ENCODE measurements around the gene CAPN9. TPM values are rescaled to one million over a fixed set of nuclear protein-coding genes. Genes with fewer than 3 reads are reported as not detected.

Gene CAPN9
- total and polyA plus RNA-seq, 2 donors (not counting 3 experiments of a cell fraction or from before 2014, with no cell fraction given) = not detected

GRCh38 chr1:230824919-230825721, 77.9 kb downstream of the CAPN9 start:
- FAIRE-seq = no peak
- Histone ChIP-seq H3K36me3 (ENCODE audit: control insufficient read depth in 2 of 2, extremely low read depth in 1 of 2, insufficient read depth in 2 of 2, low read length in 2 of 2) (no peaks in the 10 kb centered on the region), H3K4me1 (ENCODE audit: control insufficient read depth, extremely low read depth, insufficient read depth, low read length) (peaks cover 4% of the 10 kb centered on the region), H3K9me1 (replicated peaks; ENCODE audit: control insufficient read depth, extremely low read depth, insufficient read depth, low read length) (no peaks in the 10 kb centered on the region), H3K9ac (replicated peaks; ENCODE audit: extremely low read depth, insufficient read depth, low read length) (no peak overlapping the region), H3K79me2 (ENCODE audit: control insufficient read depth, insufficient read depth, low read length) (no peaks in the 10 kb centered on the region), H3K4me3 (replicated peaks in 1 of 3; ENCODE audit: insufficient read depth in 1 of 3, low read depth in 1 of 3, low read length in 3 of 3) (no peak overlapping the region), H3K4me2 (ENCODE audit: insufficient read depth, low read length) (no peak overlapping the region), H3K27ac (ENCODE audit: insufficient read depth, low read depth, low read length) (no peak overlapping the region), H2AFZ (ENCODE audit: low read depth, low read length) (no peak overlapping the region), H3K27me3 (ENCODE audit: control insufficient read depth in 2 of 2, insufficient read depth in 2 of 2, low read length in 2 of 2) (no peaks in the 10 kb centered on the region), H4K20me1 (replicated peaks; ENCODE audit: control insufficient read depth, extremely low read depth, insufficient read depth, low read length) (no peaks in the 10 kb centered on the region), H3K9me3 (replicated peaks; ENCODE audit: control insufficient read depth, insufficient read depth, low read length) (no peaks in the 10 kb centered on the region)
- TF ChIP-seq FOS (IDR thresholded peaks at IDR 0.05; ENCODE audit: borderline replicate concordance, insufficient read depth, low read length) (peak; percentile 5), JUN (IDR thresholded peaks at IDR 0.05; ENCODE audit: borderline replicate concordance, insufficient read depth, insufficient read length, low read depth) (peak; percentile 13), MYC (IDR thresholded peaks at IDR 0.05; ENCODE audit: low read depth, low read length) (no peak), GATA2 (IDR thresholded peaks at IDR 0.05; ENCODE audit: insufficient read depth, insufficient read length, low read depth, low read length) (no peak), POLR2AphosphoS5 (IDR thresholded peaks at IDR 0.05; ENCODE audit: insufficient read depth, low read depth, low read length) (no peak), POLR2A (IDR thresholded peaks at IDR 0.05; ENCODE audit: low read depth, low read length) (no peak), EZH2 (IDR thresholded peaks at IDR 0.05; ENCODE audit: borderline replicate concordance, low read depth, low read length, severe bottlenecking) (no peak), MAX (IDR thresholded peaks at IDR 0.05; ENCODE audit: insufficient read depth, insufficient read length) (no peak)
- dilution Hi-C loops (cut with MboI; ENCODE audit: extremely low pct_ligation_motif_present, low sequenced_read_pairs) (no loop called here), intact Hi-C loops (cut with micrococcal nuclease) (no loop called here)
- ChIA-PET POLR2A (no interaction called here), CTCF (no interaction called here)
- peak; percentile 49 for DNase-seq (ENCODE audit: low read depth, low spot score)
- BruUV-seq (replicated peaks) = no TSS peak
